Esophagus squamous epithelium (tissue), 5 donors: ENCODE measurements around the gene HK3. TPM values are rescaled to one million over a fixed set of nuclear protein-coding genes. Genes with fewer than 3 reads are reported as not detected.

Source experiments
- DNase-seq: peaks from one replicate; lab custom pipeline; 2025; lab: John Stamatoyannopoulos, UW
- H3K27ac ChIP-seq, 4 donors: fragments of 200-600 bp; sonication (generic); one replicate each; pipeline ENCODE4 v1.5.1; 2016 to 2019; ENCODE audit warnings: mild to moderate bottlenecking in 1 of 4
- H3K27me3 ChIP-seq, 4 donors: fragments of 200-600 bp; sonication (generic); 1 replicate in 3 of 4; 2 replicates in 1 of 4; pipeline versions ENCODE4 v1.5.1 to v1.6.0; 2017 to 2021; ENCODE audit warnings: antibody characterized with exemption in 1 of 4
- H3K36me3 ChIP-seq, 3 donors: fragments of 200-600 bp; sonication (generic); one replicate each; pipeline ENCODE4 v1.5.1; 2016 to 2019
- H3K4me1 ChIP-seq, 3 donors: fragments of 200-600 bp; sonication (generic); one replicate each; pipeline ENCODE4 v1.5.1; 2017 to 2019
- H3K4me3 ChIP-seq, 4 donors: fragments of 200-600 bp; sonication (generic); 1 replicate in 3 of 4; 2 replicates in 1 of 4; pipeline ENCODE4 v1.5.1; 2016 to 2019; ENCODE audit warnings: mild to moderate bottlenecking in 2 of 4, moderate library complexity in 1 of 4
- H3K9me3 ChIP-seq, 3 donors: fragments of 200-600 bp; sonication (generic); one replicate each; pipeline ENCODE4 v1.5.1; 2016 to 2019
- CTCF ChIP-seq, 6 experiments: fragments of 450-650 bp in 4 of 6; fragments of 200-600 bp in 2 of 6; sonication (generic) in 2 of 6; IDR thresholded peaks; one replicate each; pipeline ENCODE4 v1.5.1; 2016 to 2019; ENCODE audit warnings: antibody characterized with exemption in 6 of 6, mild to moderate bottlenecking in 4 of 6, moderate library complexity in 4 of 6
- POLR2A ChIP-seq, 4 donors: fragments of 450-650 bp; IDR thresholded peaks; one replicate each; pipeline ENCODE4 v1.6.1; 2017; ENCODE audit warnings: antibody characterized with exemption in 4 of 4, mild to moderate bottlenecking in 4 of 4, moderate library complexity in 3 of 4
- WGBS, 2 donors: methylation state at CpG; one replicate each; pipeline ENCODE4 v1.1.5; 2018; 5-methylcytosine and 5-hydroxymethylcytosine counted together
- intact Hi-C: fragments of 100-400 bp; cut with DNase I; formaldehyde crosslinking; loops from one replicate; pipeline ENCODE4 v1.15.0; 2022
- total RNA-seq, 4 donors: library from RNA; depleted of rRNA; stranded (reverse); fragments of >200 nt; gene quantifications; one replicate each; pipeline ENCODE4 v1.1.0, GENCODE V29; 2016
- donor health status: DM: yes; HTN: yes; CAD: no.

Gene HK3
- total RNA-seq, 4 donors from 2014 or later = 1.3 to 5.7 (median 2.1) TPM; not detected in 1

GRCh38 chr5:176880366-176881020 lies 18.7 kb downstream of the HK3 start:
- 83% methylated on average over 8 of the region's 26 CpGs; no CpG with 5 or more reads in 1 of the 2 donors for WGBS, 2 donors
- Histone ChIP-seq H3K27me3 (peaks cover 0 to 52% (median 0%) of the 10 kb centered on the region in 4 donors), H3K4me3 (no peak overlapping the region), H3K27ac (no peak overlapping the region), H3K9me3 (no peaks in the 10 kb centered on the region), H3K36me3 (no peaks in the 10 kb centered on the region), H3K4me1 (no peaks in the 10 kb centered on the region)
- intact Hi-C loops = no loop called here
- no peak for DNase-seq
- no peak for TF ChIP-seq CTCF (IDR thresholded peaks at IDR 0.05)
- TF ChIP-seq POLR2A (IDR thresholded peaks at IDR 0.05) = no peak

- H3K4me3 ChIP-seq = no peak overlapping the region
- H3K27me3 ChIP-seq = peaks cover 0 to 59% (median 0%) of the 10 kb centered on the region in 4 donors
- TF ChIP-seq CTCF (IDR thresholded peaks at IDR 0.05) (no peak), POLR2A (IDR thresholded peaks at IDR 0.05) (no peak)
- intact Hi-C loops = no loop called here
- H3K9me3 ChIP-seq = no peaks in the 10 kb centered on the region
- no peaks in the 10 kb centered on the region for H3K36me3 ChIP-seq
- WGBS, 2 donors = 23 to 82% methylated on average over 3 to 4 of the region's 23 CpGs
- no peaks in the 10 kb centered on the region for H3K4me1 ChIP-seq
- no peak for DNase-seq
- no peak overlapping the region for H3K27ac ChIP-seq
Measured at GRCh38 chr5:176879663-176880361, 19.3 kb downstream of the HK3 start.

GRCh38 chr5:176878906-176879662 lies 20.1 kb downstream of the HK3 start:
- peaks cover 0 to 66% (median 0%) of the 10 kb centered on the region in 4 donors for H3K27me3 ChIP-seq
- DNase-seq = no peak

GRCh38 chr5:176878463-176878862 lies 20.7 kb downstream of the HK3 start:
- TF ChIP-seq POLR2A (IDR thresholded peaks at IDR 0.05) (no peak), CTCF (IDR thresholded peaks at IDR 0.05) (no peak)
- H3K27ac ChIP-seq = no peak overlapping the region
- WGBS, 2 donors = 60% methylated on average over 3 of the region's 12 CpGs; no CpG with 5 or more reads in 1 of the 2 donors
- no peak overlapping the region for H3K4me3 ChIP-seq
- H3K36me3 ChIP-seq = no peaks in the 10 kb centered on the region
- H3K4me1 ChIP-seq = no peaks in the 10 kb centered on the region
- peaks cover 0 to 72% (median 0%) of the 10 kb centered on the region in 4 donors for H3K27me3 ChIP-seq
- DNase-seq = no peak
- intact Hi-C loops = no loop called here
- H3K9me3 ChIP-seq = no peaks in the 10 kb centered on the region

More at GRCh38 chr5:176878906-176879662, 20.1 kb downstream of the HK3 start:
- Histone ChIP-seq H3K36me3 (no peaks in the 10 kb centered on the region), H3K4me3 (no peak overlapping the region), H3K9me3 (no peaks in the 10 kb centered on the region), H3K27ac (no peak overlapping the region), H3K4me1 (no peaks in the 10 kb centered on the region)
- 55 to 70% methylated on average over 4 to 9 of the region's 23 CpGs for WGBS, 2 donors
- no peak for TF ChIP-seq CTCF (IDR thresholded peaks at IDR 0.05)
- TF ChIP-seq POLR2A (IDR thresholded peaks at IDR 0.05) = no peak
- intact Hi-C loops = no loop called here
